ENCODE data around the gene RBM15.

GRCh38 chr1:110387048-110387754 is 48.0 kb downstream of the RBM15 start:
- no peak for TF ChIP-seq CTCF (conservative IDR thresholded peaks at IDR 0.05 in 1 of 2, IDR thresholded peaks at IDR 0.05 in 1 of 2; ENCODE audit: low read depth in 1 of 2, low read length in 2 of 2)
- no peak for TF ChIP-seq EZH2 (IDR thresholded peaks at IDR 0.05; ENCODE audit: low read length, missing control alignments)

All from fibroblast of lung (primary cell).